ENCODE measurements around the gene TEKT2. TPM values are rescaled to one million over a fixed set of nuclear protein-coding genes. Genes with fewer than 3 reads are reported as not detected.

TEKT2 gene, protein sequence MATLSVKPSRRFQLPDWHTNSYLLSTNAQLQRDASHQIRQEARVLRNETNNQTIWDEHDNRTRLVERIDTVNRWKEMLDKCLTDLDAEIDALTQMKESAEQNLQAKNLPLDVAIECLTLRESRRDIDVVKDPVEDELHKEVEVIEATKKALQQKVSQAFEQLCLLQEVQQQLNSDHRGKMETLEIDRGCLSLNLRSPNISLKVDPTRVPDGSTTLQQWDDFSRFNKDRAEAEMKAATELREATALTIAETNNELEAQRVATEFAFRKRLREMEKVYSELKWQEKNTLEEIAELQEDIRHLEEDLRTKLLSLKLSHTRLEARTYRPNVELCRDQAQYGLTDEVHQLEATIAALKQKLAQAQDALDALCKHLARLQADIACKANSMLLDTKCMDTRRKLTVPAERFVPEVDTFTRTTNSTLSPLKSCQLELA
- total RNA-seq: 0.18 and 0.21 TPM in 2 replicates

- intact Hi-C loops (cut with micrococcal nuclease): no loop called here
- no peak for DNase-seq (ENCODE audit: low spot score)
- no peak within 1 kb of the TSS for H3K4me3 Mint-ChIP-seq (ENCODE audit: low read depth)
Observed at GRCh38 chr1:36083635-36084496, at the start of gene TEKT2. Gene TEKT2, plus strand, starts transcription at chr1:36084094. Its CDS starts 828 bp downstream, at chr1:36084922.

DNA sequence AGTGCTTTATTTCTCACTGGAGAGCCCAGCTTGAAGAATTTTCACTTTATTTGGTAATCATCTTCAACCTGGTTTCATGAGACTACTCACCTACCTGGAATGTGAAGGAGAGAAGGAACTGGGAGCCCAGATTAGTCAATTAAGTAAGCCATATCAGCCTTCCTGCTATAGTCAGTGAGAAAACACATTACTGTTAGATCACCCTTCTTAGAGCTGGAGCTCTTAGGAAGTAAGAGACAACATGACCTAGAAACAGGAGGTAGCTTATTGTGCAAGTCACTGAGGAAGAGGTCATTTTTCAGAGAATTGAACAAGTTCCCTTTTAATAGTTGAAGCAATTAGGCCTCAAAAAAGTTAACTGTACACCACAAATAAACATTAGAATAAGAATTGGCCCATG is 49.2 kb upstream of the TEKT2 start:
- Mint-ChIP-seq H3K27ac (no peak overlapping the region), H3K36me3 (ENCODE audit: low read depth) (peaks cover 43% of the 10 kb centered on the region), H3K4me1 (ENCODE audit: low read depth) (no peaks in the 10 kb centered on the region), H3K9me3 (no peaks in the 10 kb centered on the region), H3K27me3 (ENCODE audit: low read depth) (no peaks in the 10 kb centered on the region), H3K4me3 (ENCODE audit: low read depth) (no peak overlapping the region)
- DNase-seq (ENCODE audit: low spot score): no peak
- intact Hi-C loops (cut with micrococcal nuclease): no loop called here

More at GRCh38 chr1:36083635-36084496, at the start of gene TEKT2:
- H3K27me3 Mint-ChIP-seq (ENCODE audit: low read depth): peaks cover 21% of the 10 kb centered on the region
- no peaks in the 10 kb centered on the region for H3K9me3 Mint-ChIP-seq
- no peaks in the 10 kb centered on the region for H3K36me3 Mint-ChIP-seq (ENCODE audit: low read depth)
- H3K4me1 Mint-ChIP-seq (ENCODE audit: low read depth): no peaks in the 10 kb centered on the region
- no peak within 1 kb of the TSS for H3K27ac Mint-ChIP-seq

- intact Hi-C loops (cut with micrococcal nuclease): no loop called here
- H3K36me3 Mint-ChIP-seq (ENCODE audit: low read depth): peaks cover 43% of the 10 kb centered on the region
- no peaks in the 10 kb centered on the region for H3K27me3 Mint-ChIP-seq (ENCODE audit: low read depth)
- H3K9me3 Mint-ChIP-seq: no peaks in the 10 kb centered on the region
- H3K4me3 Mint-ChIP-seq (ENCODE audit: low read depth): no peak overlapping the region
- DNase-seq (ENCODE audit: low spot score): no peak
- no peaks in the 10 kb centered on the region for H3K4me1 Mint-ChIP-seq (ENCODE audit: low read depth)
- H3K27ac Mint-ChIP-seq: no peak overlapping the region
Observed at GRCh38 chr1:36035154-36035553, 48.7 kb upstream of the TEKT2 start.

GRCh38 chr1:36040238-36040637 is 43.7 kb upstream of the TEKT2 start:
- Mint-ChIP-seq H3K9me3 (no peaks in the 10 kb centered on the region), H3K27me3 (ENCODE audit: low read depth) (no peaks in the 10 kb centered on the region), H3K27ac (no peak overlapping the region), H3K4me3 (ENCODE audit: low read depth) (no peak overlapping the region), H3K4me1 (ENCODE audit: low read depth) (no peaks in the 10 kb centered on the region), H3K36me3 (ENCODE audit: low read depth) (peaks cover 28% of the 10 kb centered on the region)
- DNase-seq (ENCODE audit: low spot score): no peak
- intact Hi-C loops (cut with micrococcal nuclease): no loop called here

DNA sequence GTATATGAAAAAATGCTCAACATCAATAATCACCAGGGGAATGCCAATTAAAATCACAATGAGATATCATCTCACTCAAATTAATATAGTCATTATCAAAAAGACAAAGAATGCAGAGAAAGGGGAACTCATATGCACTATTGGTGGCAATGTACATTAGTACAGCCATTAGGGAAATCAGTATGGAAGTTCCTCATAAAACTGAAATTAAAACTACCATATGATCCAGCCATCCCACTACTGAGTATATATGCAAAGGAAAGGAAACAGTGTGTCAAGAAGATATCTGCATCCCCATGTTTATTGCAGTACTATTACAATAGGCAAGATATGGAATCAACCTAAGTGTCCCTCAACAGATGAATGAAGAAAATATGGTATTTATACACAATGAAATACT is 32.1 kb upstream of the TEKT2 start:
- Mint-ChIP-seq H3K4me3 (ENCODE audit: low read depth) (no peak overlapping the region), H3K36me3 (ENCODE audit: low read depth) (peaks cover 38% of the 10 kb centered on the region), H3K9me3 (no peaks in the 10 kb centered on the region), H3K27me3 (ENCODE audit: low read depth) (no peaks in the 10 kb centered on the region), H3K27ac (no peak overlapping the region), H3K4me1 (ENCODE audit: low read depth) (no peaks in the 10 kb centered on the region)
- intact Hi-C loops (cut with micrococcal nuclease): no loop called here
- DNase-seq (ENCODE audit: low spot score): no peak

DNA sequence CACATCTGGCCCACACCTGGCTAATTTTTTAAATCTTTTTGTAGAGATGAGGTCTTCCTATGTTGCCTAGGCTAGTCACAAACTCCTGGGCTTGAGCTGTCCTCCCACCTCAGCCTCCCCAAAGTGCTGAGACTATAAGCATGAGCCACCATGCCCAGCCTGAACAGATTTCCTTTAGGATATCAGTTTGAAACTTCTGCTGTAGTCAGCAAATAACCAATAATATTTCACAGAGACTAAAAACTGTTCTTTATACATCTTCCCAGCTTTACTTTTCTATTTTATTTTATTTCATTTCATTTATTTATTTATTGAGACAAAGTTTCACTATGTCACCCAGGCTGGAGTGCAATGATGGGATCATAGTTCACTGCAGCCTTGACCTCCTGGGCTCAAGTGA is 29.9 kb upstream of the TEKT2 start:
- intact Hi-C loops (cut with micrococcal nuclease): no loop called here
- Mint-ChIP-seq H3K4me3 (ENCODE audit: low read depth) (no peak overlapping the region), H3K4me1 (ENCODE audit: low read depth) (no peaks in the 10 kb centered on the region), H3K27ac (no peak overlapping the region), H3K27me3 (ENCODE audit: low read depth) (no peaks in the 10 kb centered on the region), H3K36me3 (ENCODE audit: low read depth) (peaks cover 16% of the 10 kb centered on the region), H3K9me3 (no peaks in the 10 kb centered on the region)
- DNase-seq (ENCODE audit: low spot score): no peak

DNA sequence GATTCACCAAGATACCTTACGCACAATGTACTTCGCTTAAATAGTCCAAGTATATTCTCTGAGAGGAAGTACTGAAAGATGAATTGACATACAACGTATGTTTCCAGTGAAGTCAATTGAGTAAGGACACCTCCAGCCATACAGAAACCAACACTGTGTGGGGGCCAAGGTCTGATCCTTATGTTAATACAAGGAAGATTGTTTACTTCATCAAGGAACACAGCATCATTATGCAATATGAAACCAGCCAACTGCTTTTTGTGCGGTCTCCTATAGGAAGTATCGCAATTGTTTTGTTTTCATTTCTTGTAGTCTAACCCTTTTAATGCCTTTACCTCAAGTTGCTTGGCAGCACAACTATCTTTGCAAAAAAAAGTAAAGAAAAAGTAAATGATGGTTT is 28.2 kb upstream of the TEKT2 start:
- no peak overlapping the region for H3K4me3 Mint-ChIP-seq (ENCODE audit: low read depth)
- no peaks in the 10 kb centered on the region for H3K27me3 Mint-ChIP-seq (ENCODE audit: low read depth)
- DNase-seq (ENCODE audit: low spot score): no peak
- H3K36me3 Mint-ChIP-seq (ENCODE audit: low read depth): peaks cover 10% of the 10 kb centered on the region
- H3K4me1 Mint-ChIP-seq (ENCODE audit: low read depth): no peaks in the 10 kb centered on the region
- intact Hi-C loops (cut with micrococcal nuclease): no loop called here
- no peaks in the 10 kb centered on the region for H3K9me3 Mint-ChIP-seq
- H3K27ac Mint-ChIP-seq: no peak overlapping the region

DNA sequence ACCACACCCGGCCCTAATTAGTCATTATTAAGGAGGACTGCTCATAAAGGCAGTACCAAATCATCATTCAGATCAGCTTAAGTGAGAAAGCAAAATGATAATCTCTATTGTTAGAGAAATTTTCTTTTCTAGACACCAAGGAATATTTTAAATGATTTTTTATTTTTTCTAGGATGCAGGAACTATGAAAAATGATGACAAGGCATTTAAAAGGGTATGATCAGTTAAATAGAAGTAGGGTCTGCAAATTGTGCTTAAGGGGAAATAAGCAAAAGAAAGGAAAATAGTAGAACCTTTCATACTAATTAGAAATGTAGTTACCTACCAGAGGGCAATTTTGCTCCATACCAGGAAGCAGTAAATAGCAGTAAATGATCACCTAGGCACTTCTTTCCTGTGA is 21.6 kb upstream of the TEKT2 start:
- H3K4me3 Mint-ChIP-seq (ENCODE audit: low read depth): no peak overlapping the region
- H3K27ac Mint-ChIP-seq: no peak overlapping the region
- DNase-seq (ENCODE audit: low spot score): no peak
- H3K9me3 Mint-ChIP-seq: no peaks in the 10 kb centered on the region
- no peaks in the 10 kb centered on the region for H3K36me3 Mint-ChIP-seq (ENCODE audit: low read depth)
- no peaks in the 10 kb centered on the region for H3K27me3 Mint-ChIP-seq (ENCODE audit: low read depth)
- no peaks in the 10 kb centered on the region for H3K4me1 Mint-ChIP-seq (ENCODE audit: low read depth)
- intact Hi-C loops (cut with micrococcal nuclease): no loop called here

GRCh38 chr1:36067871-36068270 is 16.0 kb upstream of the TEKT2 start:
- Mint-ChIP-seq H3K4me3 (ENCODE audit: low read depth) (no peak overlapping the region), H3K9me3 (no peaks in the 10 kb centered on the region), H3K4me1 (ENCODE audit: low read depth) (no peaks in the 10 kb centered on the region), H3K27me3 (ENCODE audit: low read depth) (no peaks in the 10 kb centered on the region), H3K27ac (no peak overlapping the region), H3K36me3 (ENCODE audit: low read depth) (no peaks in the 10 kb centered on the region)
- intact Hi-C loops (cut with micrococcal nuclease): no loop called here
- DNase-seq (ENCODE audit: low spot score): no peak

- no peaks in the 10 kb centered on the region for H3K4me1 Mint-ChIP-seq (ENCODE audit: low read depth)
- intact Hi-C loops (cut with micrococcal nuclease): no loop called here
Observed at GRCh38 chr1:36068866-36069265, 15.0 kb upstream of the TEKT2 start.

GRCh38 chr1:36070349-36070748 is 13.5 kb upstream of the TEKT2 start:
- Mint-ChIP-seq H3K27me3 (ENCODE audit: low read depth) (no peaks in the 10 kb centered on the region), H3K4me1 (ENCODE audit: low read depth) (peaks cover 3% of the 10 kb centered on the region), H3K36me3 (ENCODE audit: low read depth) (no peaks in the 10 kb centered on the region), H3K4me3 (ENCODE audit: low read depth) (no peak overlapping the region), H3K27ac (no peak overlapping the region), H3K9me3 (no peaks in the 10 kb centered on the region)
- intact Hi-C loops (cut with micrococcal nuclease): no loop called here
- DNase-seq (ENCODE audit: low spot score): no peak

More at GRCh38 chr1:36068866-36069265, 15.0 kb upstream of the TEKT2 start:
- H3K36me3 Mint-ChIP-seq (ENCODE audit: low read depth): no peaks in the 10 kb centered on the region
- no peaks in the 10 kb centered on the region for H3K27me3 Mint-ChIP-seq (ENCODE audit: low read depth)
- H3K4me3 Mint-ChIP-seq (ENCODE audit: low read depth): no peak overlapping the region
- no peaks in the 10 kb centered on the region for H3K9me3 Mint-ChIP-seq
- H3K27ac Mint-ChIP-seq: no peak overlapping the region
- no peak for DNase-seq (ENCODE audit: low spot score)

DNA sequence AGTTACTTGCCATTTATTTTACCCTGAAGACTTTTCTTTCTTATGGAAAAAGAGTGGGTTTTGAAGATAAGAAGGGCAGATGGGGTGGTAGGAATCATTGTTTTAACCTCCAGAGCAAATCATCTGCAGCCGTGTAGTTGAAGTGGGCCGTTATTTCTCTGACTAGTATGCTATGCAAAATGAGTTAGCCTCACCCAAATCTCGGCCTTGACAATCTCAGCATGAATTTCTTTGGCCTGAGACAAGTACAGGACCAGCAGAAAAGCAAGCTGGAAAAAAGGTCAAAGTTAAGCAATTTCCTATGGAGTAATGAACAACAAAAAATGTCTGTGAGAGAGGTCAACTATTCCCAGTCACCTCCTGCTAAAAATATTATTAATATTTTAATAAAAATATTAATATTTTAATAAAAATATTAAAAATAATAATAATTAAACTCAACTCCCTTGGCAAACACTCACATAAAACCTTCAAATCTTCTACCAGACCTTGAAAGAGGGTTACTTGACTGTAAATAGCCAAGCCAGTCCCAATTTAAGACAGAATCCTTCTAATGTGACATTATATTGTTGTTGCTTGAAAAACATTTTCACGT is 6.8 kb upstream of the TEKT2 start:
- Mint-ChIP-seq H3K27me3 (ENCODE audit: low read depth) (peaks cover 12% of the 10 kb centered on the region), H3K9me3 (no peaks in the 10 kb centered on the region), H3K27ac (no peak overlapping the region), H3K36me3 (ENCODE audit: low read depth) (no peaks in the 10 kb centered on the region), H3K4me3 (ENCODE audit: low read depth) (no peak overlapping the region), H3K4me1 (ENCODE audit: low read depth) (peaks cover 3% of the 10 kb centered on the region)
- no peak for DNase-seq (ENCODE audit: low spot score)
- intact Hi-C loops (cut with micrococcal nuclease): no loop called here

GRCh38 chr1:36080236-36080635 is 3.7 kb upstream of the TEKT2 start:
- Mint-ChIP-seq H3K4me1 (ENCODE audit: low read depth) (no peaks in the 10 kb centered on the region), H3K27me3 (ENCODE audit: low read depth) (peaks cover 21% of the 10 kb centered on the region), H3K9me3 (no peaks in the 10 kb centered on the region), H3K27ac (no peak overlapping the region), H3K36me3 (ENCODE audit: low read depth) (no peaks in the 10 kb centered on the region), H3K4me3 (ENCODE audit: low read depth) (no peak overlapping the region)
- intact Hi-C loops (cut with micrococcal nuclease): no loop called here
- DNase-seq (ENCODE audit: low spot score): no peak
